A673 (cell line): ENCODE measurements around the gene ZNF622.

Experiments
- EZH2 ChIP-seq: fragments of 200-600 bp; sonication (generic); IDR thresholded peaks from 2 replicates; pipeline ENCODE4 v1.6.1; 2017; ENCODE audit warnings: borderline replicate concordance, low read depth, mild to moderate bottlenecking, mixed read lengths, antibody characterized with exemption, low read length; ENCODE audit not compliant: poor library complexity, severe bottlenecking
- TF ChIP-seq, protein P1 (sequence below): fragments of 300-800, 200-600 bp; sonication (generic); conservative IDR thresholded peaks from 2 replicates; pipeline ENCODE4 v1.5.1; 2017; ENCODE audit warnings: low read depth, mild to moderate bottlenecking, antibody characterized with exemption, low read length, moderate library complexity, mixed read lengths

DNA sequence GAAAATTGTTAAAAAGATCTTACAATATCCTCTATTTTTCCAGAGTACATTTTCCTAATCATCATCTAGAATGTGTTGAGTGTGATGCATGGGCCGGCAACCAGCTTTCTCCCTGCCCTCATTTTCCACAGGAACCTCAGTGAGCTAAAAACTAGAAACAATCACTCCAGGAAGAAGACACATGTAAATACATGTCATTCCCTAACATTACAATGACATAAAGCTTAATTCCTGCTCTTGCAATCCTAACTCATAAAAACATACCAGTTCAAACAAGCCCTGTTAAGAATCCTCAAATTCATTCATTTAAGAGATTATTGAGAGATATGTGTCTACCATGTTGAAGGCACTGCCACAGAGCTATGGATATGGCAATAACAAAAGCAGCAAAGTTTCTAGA is 18.5 kb upstream of the ZNF622 start:
- TF ChIP-seq, protein P1, sequence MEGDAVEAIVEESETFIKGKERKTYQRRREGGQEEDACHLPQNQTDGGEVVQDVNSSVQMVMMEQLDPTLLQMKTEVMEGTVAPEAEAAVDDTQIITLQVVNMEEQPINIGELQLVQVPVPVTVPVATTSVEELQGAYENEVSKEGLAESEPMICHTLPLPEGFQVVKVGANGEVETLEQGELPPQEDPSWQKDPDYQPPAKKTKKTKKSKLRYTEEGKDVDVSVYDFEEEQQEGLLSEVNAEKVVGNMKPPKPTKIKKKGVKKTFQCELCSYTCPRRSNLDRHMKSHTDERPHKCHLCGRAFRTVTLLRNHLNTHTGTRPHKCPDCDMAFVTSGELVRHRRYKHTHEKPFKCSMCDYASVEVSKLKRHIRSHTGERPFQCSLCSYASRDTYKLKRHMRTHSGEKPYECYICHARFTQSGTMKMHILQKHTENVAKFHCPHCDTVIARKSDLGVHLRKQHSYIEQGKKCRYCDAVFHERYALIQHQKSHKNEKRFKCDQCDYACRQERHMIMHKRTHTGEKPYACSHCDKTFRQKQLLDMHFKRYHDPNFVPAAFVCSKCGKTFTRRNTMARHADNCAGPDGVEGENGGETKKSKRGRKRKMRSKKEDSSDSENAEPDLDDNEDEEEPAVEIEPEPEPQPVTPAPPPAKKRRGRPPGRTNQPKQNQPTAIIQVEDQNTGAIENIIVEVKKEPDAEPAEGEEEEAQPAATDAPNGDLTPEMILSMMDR, result no peak
- TF ChIP-seq EZH2, result no peak
